ENCODE measurements around the gene LPCAT2.

GRCh38 chr16:55559933-55560516, 51.2 kb downstream of the LPCAT2 start:
- TF ChIP-seq POLR2A (IDR thresholded peaks at IDR 0.05; ENCODE audit: low read depth, low read length) (no peak), POLR2AphosphoS5 (IDR thresholded peaks at IDR 0.05; ENCODE audit: low read depth, low read length) (no peak), TAF1 (IDR thresholded peaks at IDR 0.05; ENCODE audit: borderline replicate concordance, low read depth, low read length) (no peak)

All from GM12892 (cell line).